Stimulated activated naive CD4-positive, alpha-beta T cell treated with Interleukin-2 at 50 U/mL for 16 hours (primary cell): Measurements from ENCODE around the gene GPSM1.

Source experiments
- DNase-seq: peaks from one replicate; lab custom pipeline; 2025; lab: John Stamatoyannopoulos, UW

The GPSM1 gene

GRCh38 chr9:136377341-136378169 lies 50.2 kb downstream of the GPSM1 start:
- no peak for DNase-seq

DNA sequence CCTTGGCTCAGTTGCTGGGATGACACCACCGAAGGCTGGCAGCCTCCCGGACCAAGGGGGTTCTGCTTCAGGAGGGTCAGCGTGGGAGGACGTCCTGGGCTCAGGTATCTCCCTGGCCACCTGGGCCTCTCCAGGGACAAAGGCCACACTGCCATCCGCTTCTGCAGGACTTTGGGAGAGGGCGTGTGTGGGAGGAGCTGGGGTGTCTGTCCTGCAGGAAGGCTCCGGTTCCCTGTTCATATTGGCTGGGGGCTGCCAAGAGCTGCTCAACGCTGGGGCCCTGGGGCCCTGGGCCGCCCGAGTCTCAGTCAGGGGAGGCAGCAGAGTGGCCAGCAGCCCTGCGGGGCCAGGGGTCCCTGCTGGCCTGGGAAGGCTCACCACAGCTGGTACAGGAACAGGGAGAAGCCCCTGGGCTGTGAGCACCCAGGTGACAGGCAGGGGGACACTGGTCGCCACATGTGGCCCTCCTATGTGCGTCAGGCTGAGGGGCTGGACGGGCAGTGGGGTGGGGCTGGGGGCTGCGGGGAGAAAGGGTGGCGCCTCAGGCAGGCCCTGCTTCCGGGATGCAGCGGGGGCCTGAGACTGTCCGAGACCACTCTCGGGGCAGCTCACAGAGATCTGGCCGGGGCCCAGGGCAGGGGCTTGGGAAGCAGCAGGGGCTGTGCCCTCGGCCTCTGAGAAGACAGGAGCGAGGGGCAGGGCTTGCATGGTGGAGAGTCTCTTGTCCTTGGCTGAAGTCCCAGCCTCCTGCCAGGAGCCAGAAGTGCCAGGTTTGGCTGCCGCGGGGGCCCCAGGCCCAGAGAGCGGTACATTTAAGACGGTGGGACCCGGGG lies 51.0 kb downstream of the GPSM1 start:
- DNase-seq = no peak

- no peak for DNase-seq
Observed at GRCh38 chr9:136379003-136379287, 51.6 kb downstream of the GPSM1 start.

DNA sequence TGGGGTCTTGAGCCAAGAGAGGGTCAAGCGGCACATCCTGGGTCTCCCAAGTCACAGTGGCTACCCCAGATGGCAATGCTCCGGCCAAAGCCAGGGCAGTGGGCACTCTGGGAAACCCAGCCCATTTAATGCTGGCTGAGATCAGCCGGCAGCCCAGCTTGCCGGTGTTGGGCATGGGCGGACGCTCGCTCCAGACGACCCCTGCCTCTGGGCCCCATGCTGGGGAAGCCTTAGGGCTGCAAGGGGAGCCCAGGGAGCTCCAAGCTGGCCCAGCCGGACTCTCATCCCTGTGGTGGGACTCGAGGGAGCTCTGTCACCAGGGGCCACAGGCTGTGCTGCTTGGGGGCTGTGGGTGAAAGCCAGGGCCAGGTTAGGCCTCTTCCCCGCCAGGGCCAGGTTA lies 52.1 kb downstream of the GPSM1 start:
- DNase-seq = no peak

- no peak for DNase-seq
Observed at GRCh38 chr9:136379891-136380290, 52.6 kb downstream of the GPSM1 start.

DNA sequence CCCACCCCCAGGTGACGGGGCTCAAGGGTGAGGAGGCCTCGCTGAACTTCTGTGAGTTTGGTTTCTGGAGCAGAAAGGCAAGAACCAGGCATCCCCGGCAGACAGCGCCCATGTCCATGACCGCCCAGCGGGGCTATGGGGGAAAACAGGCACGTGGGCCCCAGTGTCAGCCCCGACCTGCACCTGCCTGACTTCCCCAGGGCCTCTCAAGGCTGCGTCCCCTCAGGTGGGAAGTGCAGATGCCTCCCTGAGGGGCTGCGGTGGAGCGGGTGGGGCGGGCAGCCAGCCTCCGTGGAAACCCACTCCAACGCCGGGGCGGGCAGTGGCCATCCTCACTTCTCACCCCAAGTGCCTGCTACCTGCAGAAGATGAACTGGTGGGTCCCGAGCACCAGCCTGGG lies 53.0 kb downstream of the GPSM1 start:
- no peak for DNase-seq

DNA sequence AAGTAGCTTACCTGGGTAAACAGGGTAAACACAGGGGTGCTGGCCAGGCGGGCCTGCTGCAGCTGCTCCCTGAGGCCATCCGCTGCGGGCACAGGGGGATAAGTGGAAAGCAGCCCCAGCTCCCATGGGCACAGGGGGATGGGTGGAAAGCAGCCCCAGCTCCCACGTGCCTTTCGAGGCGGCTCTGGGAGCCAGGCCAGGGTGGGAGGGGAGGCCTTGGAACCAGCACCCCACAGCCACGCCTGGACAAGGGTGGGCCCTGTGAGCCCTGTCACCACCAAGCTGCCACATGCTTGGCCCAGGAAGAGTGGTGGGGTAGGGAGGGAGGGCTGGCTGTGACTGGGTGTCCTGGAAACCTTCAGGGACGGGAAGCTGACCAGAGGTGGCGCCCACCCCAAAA lies 54.0 kb downstream of the GPSM1 start:
- DNase-seq = no peak

- DNase-seq = no peak
Observed at GRCh38 chr9:136381966-136382513, 54.7 kb downstream of the GPSM1 start.

- DNase-seq = no peak
Observed at GRCh38 chr9:136383436-136383835, 56.1 kb downstream of the GPSM1 start.

DNA sequence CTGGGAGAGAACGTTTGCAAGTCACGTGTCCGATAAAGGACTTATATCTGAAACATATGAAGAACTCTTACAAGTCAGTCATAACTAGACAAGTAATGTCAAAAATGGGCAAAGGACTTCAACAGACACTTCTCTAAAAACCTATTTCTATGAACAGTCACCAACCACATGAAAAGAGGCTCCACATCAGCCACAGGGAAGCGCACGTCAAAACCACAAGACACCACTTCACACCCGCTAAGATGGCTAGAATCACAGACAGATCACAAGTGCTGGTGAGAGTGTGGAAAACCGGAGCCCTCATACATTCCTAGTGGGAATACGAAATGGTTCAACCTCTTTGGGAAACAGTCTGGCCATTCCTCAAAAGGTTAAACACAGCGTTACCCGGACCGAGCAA lies 57.7 kb downstream of the GPSM1 start:
- DNase-seq = peak; percentile 34

DNA sequence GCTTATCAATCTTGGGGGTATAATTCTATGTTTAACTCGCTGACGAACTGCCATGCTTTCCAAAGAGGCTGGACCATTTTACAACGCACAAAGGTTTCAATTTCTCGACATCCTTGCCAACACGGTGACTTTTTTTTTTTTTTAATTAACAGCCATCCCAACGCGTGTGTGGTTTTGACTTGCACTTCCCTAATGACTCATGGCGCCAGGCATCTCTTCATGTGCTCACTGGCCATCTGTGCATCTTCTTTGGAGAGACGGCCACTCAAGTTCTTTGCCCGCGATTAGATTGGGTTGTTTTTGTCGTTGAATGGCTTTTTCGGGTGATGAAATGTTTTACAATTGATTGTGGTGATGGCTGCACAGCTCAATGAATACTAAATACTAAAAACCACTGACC lies 58.7 kb downstream of the GPSM1 start:
- DNase-seq = no peak

DNA sequence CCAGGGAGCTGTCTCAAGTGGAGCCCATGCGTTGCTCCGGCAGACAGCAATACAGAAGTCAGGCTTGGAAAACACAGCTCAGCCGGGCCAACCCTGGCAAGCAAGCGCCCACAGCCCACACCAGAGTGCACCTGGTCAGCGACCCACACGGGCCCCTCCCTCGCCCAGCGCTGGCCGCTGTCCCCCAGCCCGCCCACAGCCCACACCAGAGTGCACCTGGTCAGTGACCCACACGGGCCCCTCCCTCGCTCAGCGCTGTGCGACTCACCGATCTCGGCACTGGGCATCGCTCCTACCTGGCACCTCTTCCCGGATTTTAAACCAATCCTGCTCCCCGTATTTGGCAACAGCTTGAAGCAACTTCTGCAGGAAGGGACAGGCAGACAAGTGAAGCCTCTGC lies 59.9 kb downstream of the GPSM1 start:
- no peak for DNase-seq

DNA sequence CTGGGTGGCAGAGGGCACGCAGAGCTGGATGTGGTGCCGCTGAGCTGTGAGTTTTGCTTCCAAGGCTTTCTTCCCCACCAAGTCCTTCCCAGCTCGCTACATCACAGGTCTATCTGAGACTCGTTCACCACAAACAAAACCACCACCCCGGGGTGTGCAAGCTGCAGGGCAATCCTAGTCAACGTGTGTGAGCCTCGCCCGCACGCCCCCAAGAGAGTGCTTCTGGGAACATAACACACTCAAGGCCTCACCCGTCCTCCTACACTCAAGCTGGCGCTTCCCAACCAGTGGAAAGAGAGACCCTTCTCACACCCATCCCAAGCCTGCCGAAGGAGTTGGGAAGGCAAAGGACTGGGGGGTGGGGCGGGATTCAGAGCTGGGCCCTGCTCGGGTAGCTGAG lies 62.1 kb downstream of the GPSM1 start:
- no peak for DNase-seq

- DNase-seq = no peak
Observed at GRCh38 chr9:136391737-136392537, 64.6 kb downstream of the GPSM1 start.

GRCh38 chr9:136392538-136393449 lies 65.5 kb downstream of the GPSM1 start:
- no peak for DNase-seq

- no peak for DNase-seq
Observed at GRCh38 chr9:136393531-136393930, 66.2 kb downstream of the GPSM1 start.

GRCh38 chr9:136394312-136395019 lies 67.1 kb downstream of the GPSM1 start:
- DNase-seq = no peak

DNA sequence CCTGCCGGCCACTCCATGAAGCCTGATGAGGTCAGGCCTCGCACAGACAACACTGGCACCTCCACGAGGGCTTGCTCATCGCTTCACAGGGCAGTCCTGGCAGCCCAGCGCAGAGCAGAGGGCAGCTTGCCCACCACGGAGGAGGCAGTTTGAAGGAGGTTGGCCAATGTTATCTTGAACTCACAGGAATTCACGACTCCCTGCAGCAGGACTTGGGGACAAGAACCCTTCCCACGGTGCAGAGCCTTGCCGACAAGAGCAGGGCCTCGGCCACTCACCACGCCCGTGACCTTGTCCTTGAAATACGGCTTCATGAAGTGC lies 67.6 kb downstream of the GPSM1 start:
- DNase-seq = no peak

DNA sequence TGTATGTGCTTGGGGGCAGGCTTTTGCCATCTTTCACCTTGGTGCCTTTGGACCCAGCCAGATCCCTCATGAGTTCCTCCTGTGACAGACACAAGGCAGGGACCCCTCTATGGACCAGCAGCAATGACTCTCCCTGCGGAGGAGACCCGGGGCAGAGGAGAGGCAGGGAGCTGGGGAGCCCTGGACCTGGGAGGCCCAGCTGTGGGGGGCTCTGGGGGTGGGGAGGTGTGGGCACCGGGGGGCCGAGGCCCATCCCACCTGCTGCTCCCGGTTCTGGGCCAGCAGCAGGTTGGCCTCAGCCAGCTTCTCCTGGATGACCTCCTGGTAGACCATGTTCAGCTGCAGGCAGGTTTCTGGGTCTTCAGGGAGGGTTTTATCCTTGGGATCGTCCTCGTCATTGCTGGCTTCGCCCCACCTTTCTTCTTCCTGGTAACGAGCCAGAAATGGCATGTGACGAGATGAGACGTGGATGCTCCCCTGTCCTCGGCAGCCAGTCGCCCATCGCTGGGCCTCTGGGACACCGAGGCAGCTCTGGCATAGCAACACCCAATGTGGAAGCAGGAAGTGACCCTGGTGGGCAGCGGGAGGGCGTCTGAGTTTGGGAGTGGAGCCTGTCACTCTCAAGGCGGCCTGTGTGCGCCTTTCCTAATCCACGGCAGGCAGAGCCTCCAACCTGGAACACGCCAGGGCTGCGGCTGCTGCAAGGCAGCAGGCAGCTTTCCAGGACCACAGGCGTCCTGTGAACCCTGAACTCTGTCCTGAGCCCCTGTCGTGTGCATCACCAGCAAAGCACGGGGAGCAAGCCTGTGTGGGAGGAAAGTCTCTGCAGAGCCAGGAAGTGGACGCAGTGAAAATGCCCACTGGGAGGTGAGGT lies 68.2 kb downstream of the GPSM1 start:
- DNase-seq = no peak

GRCh38 chr9:136396219-136396515 lies 68.8 kb downstream of the GPSM1 start:
- DNase-seq = no peak
